Loucy (cell line): Measurements from ENCODE around the gene ANP32E.

Experiments
- H2AFZ ChIP-seq: fragments of 200-600 bp; sonication (generic); 2 replicates; pipeline ENCODE4 v1.6.0; 2016; ENCODE audit warnings: antibody characterized with exemption, mild to moderate bottlenecking, low read length, moderate library complexity
- H3F3A ChIP-seq: fragments of 200-600 bp; 2 replicates; pipeline ENCODE4 v1.6.0; 2016; ENCODE audit warnings: antibody characterized with exemption, low read depth, mild to moderate bottlenecking
- H3K27me3 ChIP-seq: fragments of 200-600 bp; sonication (generic); 2 replicates; pipeline ENCODE4 v1.6.1; 2014; ENCODE audit warnings: low read length, mild to moderate bottlenecking; ENCODE audit not compliant: insufficient read depth, poor library complexity, severe bottlenecking
- H3K36me3 ChIP-seq: fragments of 200-600 bp; sonication (generic); 2 replicates; pipeline ENCODE4 v1.6.1; 2016; ENCODE audit warnings: low read length; ENCODE audit not compliant: insufficient read depth
- H3K4me1 ChIP-seq: fragments of 200-600 bp; sonication (generic); 2 replicates; pipeline ENCODE4 v1.5.1; 2014; ENCODE audit warnings: low read length, mild to moderate bottlenecking; ENCODE audit not compliant: insufficient read depth, poor library complexity, severe bottlenecking
- H3K4me2 ChIP-seq: fragments of 200-600 bp; sonication (generic); 2 replicates; pipeline ENCODE4 v1.6.0; 2014; ENCODE audit warnings: antibody characterized with exemption, low read length, low read depth, mild to moderate bottlenecking; ENCODE audit not compliant: poor library complexity, severe bottlenecking
- H3K4me3 ChIP-seq: fragments of 200-600 bp; sonication (generic); 2 replicates; pipeline ENCODE4 v1.5.1; 2014; ENCODE audit warnings: low read length, mild to moderate bottlenecking, mixed read lengths; ENCODE audit not compliant: poor library complexity, severe bottlenecking
- H3K79me2 ChIP-seq: fragments of 200-600 bp; sonication (generic); 2 replicates; pipeline ENCODE4 v1.6.1; 2014; ENCODE audit warnings: low read length; ENCODE audit not compliant: insufficient read depth
- H3K9ac ChIP-seq: fragments of 200-600 bp; sonication (generic); 2 replicates; pipeline ENCODE4 v1.6.0; 2014; ENCODE audit warnings: mild to moderate bottlenecking, low read depth, low read length, moderate library complexity; ENCODE audit not compliant: poor library complexity, severe bottlenecking
- H3K9me2 ChIP-seq: fragments of 200-600 bp; sonication (generic); replicated peaks from 2 replicates; pipeline ENCODE4 v1.6.1; 2016; ENCODE audit warnings: low read depth, low read length, mixed read lengths
- H3K9me3 ChIP-seq: fragments of 200-600 bp; sonication (generic); 2 replicates; pipeline ENCODE4 v1.6.1; 2014; ENCODE audit warnings: mild to moderate bottlenecking, antibody characterized with exemption, low read length, low read depth; ENCODE audit not compliant: insufficient read depth
- H4K20me1 ChIP-seq: fragments of 200-600 bp; sonication (generic); 2 replicates; pipeline ENCODE4 v1.6.0; 2014; ENCODE audit warnings: antibody characterized with exemption, low read length, mild to moderate bottlenecking; ENCODE audit not compliant: insufficient read depth, poor library complexity, severe bottlenecking
- CTCF ChIP-seq: fragments of 200-600 bp; sonication (generic); conservative IDR thresholded peaks from 2 replicates; pipeline ENCODE4 v1.5.1; 2014; ENCODE audit warnings: mild to moderate bottlenecking, antibody characterized with exemption, low read length
- EZH2phosphoT487 ChIP-seq: fragments of 200-600 bp; IDR thresholded peaks from 2 replicates; pipeline ENCODE4 v1.6.1; 2018; ENCODE audit warnings: antibody characterized with exemption, mild to moderate bottlenecking, moderate library complexity, borderline replicate concordance

The ANP32E gene

GRCh38 chr1:150259758-150260669 lies 24.1 kb upstream of the ANP32E start:
- Histone ChIP-seq H3K27me3 (no peaks in the 10 kb centered on the region), H4K20me1 (no peaks in the 10 kb centered on the region), H3K79me2 (no peaks in the 10 kb centered on the region), H3K4me1 (peaks cover 4% of the 10 kb centered on the region), H2AFZ (no peak overlapping the region), H3K9me3 (no peaks in the 10 kb centered on the region), H3K9ac (no peak overlapping the region), H3K9me2 (no peaks in the 10 kb centered on the region), H3K36me3 (no peaks in the 10 kb centered on the region), H3K4me3 (no peak overlapping the region), H3K4me2 (no peak overlapping the region), H3F3A (no peaks in the 10 kb centered on the region)
- TF ChIP-seq CTCF, result no peak
- TF ChIP-seq EZH2phosphoT487, result no peak

DNA sequence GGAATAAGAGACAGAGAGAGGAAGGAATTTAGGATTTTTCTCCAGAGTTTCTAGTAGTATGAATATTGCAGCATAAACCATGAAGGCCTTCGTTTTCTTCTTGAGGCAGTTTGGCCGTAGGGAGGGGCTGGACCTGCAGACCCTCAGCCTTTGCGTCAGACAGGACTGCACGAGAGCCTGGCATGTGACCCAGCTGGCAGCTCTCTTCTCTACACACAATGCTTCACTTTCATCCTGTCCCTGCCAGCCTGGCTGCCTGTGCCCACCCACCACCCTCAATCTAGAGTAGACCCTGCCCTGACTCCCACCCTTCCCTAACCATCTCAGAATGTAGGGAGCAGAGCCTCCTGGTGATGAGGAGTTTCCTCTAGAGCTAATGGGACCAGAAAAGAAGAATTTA lies 23.3 kb upstream of the ANP32E start:
- H3K4me2 ChIP-seq, result no peak overlapping the region
- peaks cover 4% of the 10 kb centered on the region for H3K4me1 ChIP-seq
- H3K9ac ChIP-seq, result no peak overlapping the region
- no peaks in the 10 kb centered on the region for H3F3A ChIP-seq
- no peak overlapping the region for H3K4me3 ChIP-seq
- no peak overlapping the region for H2AFZ ChIP-seq
- no peaks in the 10 kb centered on the region for H3K79me2 ChIP-seq
- H3K9me3 ChIP-seq, result no peaks in the 10 kb centered on the region
- TF ChIP-seq CTCF (no peak), EZH2phosphoT487 (no peak)
- no peaks in the 10 kb centered on the region for H3K36me3 ChIP-seq
- H3K9me2 ChIP-seq, result no peaks in the 10 kb centered on the region
- H4K20me1 ChIP-seq, result no peaks in the 10 kb centered on the region
- no peaks in the 10 kb centered on the region for H3K27me3 ChIP-seq

DNA sequence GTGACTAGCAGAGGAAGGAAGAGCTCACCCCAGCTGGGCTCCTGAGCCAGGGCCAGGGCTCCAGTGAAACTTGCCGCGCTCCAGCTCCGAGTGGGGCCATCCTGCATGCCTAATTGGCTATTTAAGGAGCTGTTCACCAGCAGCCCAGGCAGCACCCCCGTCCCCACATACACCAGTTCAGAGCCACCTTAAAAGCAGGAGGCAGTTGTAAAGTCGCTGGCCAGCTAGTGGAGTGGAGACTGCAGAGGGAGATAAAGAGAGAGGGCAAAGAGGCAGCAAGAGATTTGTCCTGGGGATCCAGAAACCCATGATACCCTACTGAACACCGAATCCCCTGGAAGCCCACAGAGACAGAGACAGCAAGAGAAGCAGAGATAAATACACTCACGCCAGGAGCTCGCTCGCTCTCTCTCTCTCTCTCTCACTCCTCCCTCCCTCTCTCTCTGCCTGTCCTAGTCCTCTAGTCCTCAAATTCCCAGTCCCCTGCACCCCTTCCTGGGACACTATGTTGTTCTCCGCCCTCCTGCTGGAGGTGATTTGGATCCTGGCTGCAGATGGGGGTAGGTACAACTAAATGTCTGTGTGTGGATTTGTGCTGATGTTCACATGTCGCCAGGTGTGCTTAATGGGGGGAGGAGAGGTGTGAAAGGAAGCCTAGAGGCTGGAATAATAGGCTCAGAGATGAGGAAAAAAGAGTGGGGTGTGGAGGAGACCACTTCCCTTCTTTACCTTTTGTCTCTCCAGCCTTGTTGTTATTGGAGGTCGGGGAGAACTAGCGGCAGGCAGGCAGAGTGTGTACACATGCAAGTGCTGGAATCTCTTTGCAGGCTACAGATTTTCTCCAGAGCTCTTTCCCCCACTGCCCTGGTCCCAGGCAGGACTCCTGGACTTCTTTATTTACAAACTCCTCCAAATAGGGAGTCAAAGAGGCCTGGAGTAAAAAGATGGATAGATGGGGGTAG lies 22.0 kb upstream of the ANP32E start, which contains the start of gene CA14:
Gene CA14 (plus strand): TSS at position 151 of the 962 bp plus-strand sequence. CDS start 355 bp downstream, at position 506.
- Histone ChIP-seq H3K9me3 (no peaks in the 10 kb centered on the region), H2AFZ (no peak within 1 kb of the TSS), H4K20me1 (no peaks in the 10 kb centered on the region), H3K79me2 (no peaks in the 10 kb centered on the region), H3K4me3 (no peak within 1 kb of the TSS), H3K4me2 (no peak within 1 kb of the TSS), H3K9me2 (no peaks in the 10 kb centered on the region), H3K9ac (no peak within 1 kb of the TSS), H3K4me1 (peaks cover 4% of the 10 kb centered on the region), H3F3A (no peaks in the 10 kb centered on the region), H3K36me3 (no peaks in the 10 kb centered on the region), H3K27me3 (no peaks in the 10 kb centered on the region)
- TF ChIP-seq CTCF, result no peak
- TF ChIP-seq EZH2phosphoT487, result no peak
